ENCODE data around the gene ARHGEF10L. TPM values are rescaled to one million over a fixed set of nuclear protein-coding genes. Genes with fewer than 3 reads are reported as not detected.
A peak's percentile ranks its signal among the peaks of the same experiment; 100 is the strongest.

The ARHGEF10L gene
- total RNA-seq, 1 donor from 2014 or later = 57.9 TPM

DNA sequence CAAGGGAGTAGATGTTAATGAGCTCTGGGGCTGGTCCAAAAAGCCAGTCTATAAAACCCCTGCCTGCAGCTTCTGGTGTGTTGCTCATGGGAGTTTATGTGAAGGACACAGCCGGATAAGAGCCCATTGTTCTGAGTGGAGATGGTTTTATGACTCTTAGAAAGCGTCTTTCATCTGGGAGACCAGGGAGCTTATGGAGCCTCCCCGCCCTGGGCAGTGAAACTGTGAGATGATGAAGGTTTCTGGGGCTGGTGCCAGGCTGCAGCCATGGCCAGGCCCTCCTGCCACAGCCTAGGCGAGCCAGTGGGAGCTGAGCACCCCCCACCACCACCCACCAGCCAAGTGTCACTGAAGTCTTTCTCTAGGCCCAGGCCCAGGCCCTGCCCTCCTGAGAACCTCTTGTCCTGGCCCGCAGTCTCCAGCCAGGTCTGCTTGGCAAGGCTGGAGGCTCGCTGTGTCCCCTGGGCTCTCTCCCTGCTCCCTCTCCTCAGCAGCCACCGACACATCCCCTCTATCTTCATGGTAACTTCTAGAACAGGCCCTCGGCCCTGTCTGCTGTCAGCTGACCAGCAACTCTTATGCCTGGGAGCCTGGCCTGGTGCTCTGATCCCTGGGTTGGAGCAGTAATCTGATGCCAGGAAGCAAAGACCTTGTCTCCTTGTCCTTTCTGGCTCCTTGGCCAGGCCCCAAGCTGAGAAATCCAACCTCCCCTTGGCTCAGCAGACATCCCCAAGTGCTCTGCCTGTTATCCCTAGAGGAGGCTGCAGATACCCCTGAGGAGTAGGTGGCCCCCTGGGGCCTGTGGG lies 7.6 kb upstream of the ARHGEF10L start:
- TF ChIP-seq, protein P1, sequence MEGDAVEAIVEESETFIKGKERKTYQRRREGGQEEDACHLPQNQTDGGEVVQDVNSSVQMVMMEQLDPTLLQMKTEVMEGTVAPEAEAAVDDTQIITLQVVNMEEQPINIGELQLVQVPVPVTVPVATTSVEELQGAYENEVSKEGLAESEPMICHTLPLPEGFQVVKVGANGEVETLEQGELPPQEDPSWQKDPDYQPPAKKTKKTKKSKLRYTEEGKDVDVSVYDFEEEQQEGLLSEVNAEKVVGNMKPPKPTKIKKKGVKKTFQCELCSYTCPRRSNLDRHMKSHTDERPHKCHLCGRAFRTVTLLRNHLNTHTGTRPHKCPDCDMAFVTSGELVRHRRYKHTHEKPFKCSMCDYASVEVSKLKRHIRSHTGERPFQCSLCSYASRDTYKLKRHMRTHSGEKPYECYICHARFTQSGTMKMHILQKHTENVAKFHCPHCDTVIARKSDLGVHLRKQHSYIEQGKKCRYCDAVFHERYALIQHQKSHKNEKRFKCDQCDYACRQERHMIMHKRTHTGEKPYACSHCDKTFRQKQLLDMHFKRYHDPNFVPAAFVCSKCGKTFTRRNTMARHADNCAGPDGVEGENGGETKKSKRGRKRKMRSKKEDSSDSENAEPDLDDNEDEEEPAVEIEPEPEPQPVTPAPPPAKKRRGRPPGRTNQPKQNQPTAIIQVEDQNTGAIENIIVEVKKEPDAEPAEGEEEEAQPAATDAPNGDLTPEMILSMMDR (IDR thresholded peaks at IDR 0.05) = no peak
- H3K36me3 ChIP-seq = no peaks in the 10 kb centered on the region
- DNase-seq (no peak), ATAC-seq (peak; percentile 40 to 44)
- no peaks in the 10 kb centered on the region for H3K9me3 ChIP-seq
- H3K4me1 ChIP-seq = no peaks in the 10 kb centered on the region
- peaks cover 3% of the 10 kb centered on the region for H3K27me3 ChIP-seq (ENCODE audit: low read depth)
- intact Hi-C loops (cut with DNase I) = no loop called here
- peak overlapping the region; percentile 18 for H3K27ac ChIP-seq
- H3K4me3 ChIP-seq = no peak overlapping the region

DNA sequence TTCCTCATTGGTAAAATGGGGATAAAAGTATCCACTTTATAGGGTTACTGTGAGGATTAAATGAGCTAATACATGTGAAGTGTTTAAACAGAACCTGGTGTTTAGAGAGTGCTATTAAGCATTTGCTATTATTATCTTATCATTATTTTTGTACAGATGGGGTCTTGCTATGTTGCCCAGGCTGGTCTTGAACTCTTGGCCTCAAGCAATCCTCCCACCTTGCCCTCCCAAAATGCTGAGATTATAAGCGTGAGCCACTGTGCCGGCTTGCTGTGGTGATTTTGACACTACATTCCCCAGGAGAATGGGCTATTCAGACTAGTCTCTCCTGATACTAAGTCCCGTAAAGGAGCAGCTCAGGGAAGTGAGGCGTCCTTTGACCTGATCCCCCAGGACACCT lies 6.3 kb upstream of the ARHGEF10L start:
- no peak overlapping the region for H3K27ac ChIP-seq
- TF ChIP-seq, protein P1 (IDR thresholded peaks at IDR 0.05) = no peak
- peaks cover 3% of the 10 kb centered on the region for H3K27me3 ChIP-seq (ENCODE audit: low read depth)
- ATAC-seq = no peak
- H3K4me3 ChIP-seq = no peak overlapping the region
- no peak for DNase-seq
- peaks cover 3% of the 10 kb centered on the region for H3K4me1 ChIP-seq
- intact Hi-C loops (cut with DNase I) = no loop called here
- no peaks in the 10 kb centered on the region for H3K9me3 ChIP-seq
- H3K36me3 ChIP-seq = no peaks in the 10 kb centered on the region

DNA sequence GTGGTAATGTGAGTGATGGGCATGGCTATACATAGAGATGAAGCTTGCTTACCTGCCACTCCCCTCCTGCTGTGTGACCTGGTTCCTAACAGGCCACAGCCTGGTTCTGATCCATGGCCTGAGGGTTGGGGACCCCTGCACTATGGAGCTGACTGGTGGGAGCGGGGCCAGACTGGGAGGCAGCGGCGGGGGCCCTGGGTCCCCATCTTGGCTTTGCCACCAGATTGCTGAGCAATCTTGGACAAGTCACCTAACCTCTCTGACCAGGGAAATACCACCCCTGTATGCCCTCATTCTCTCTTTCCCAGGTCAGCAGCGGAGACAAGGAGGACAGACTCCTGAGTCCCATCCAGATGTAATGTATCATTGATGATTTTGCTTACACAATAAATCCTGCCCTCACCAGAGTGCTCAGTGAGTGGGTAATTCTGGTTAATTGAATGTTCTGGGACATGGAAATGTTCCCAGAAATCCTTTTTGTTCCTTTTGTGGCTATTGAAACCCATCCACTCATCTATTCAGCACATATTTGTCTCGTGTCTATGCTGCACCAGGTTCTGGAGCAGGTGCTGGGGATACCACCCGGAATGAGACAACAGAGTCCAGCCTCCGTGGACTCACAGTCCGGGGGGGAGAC lies 4.1 kb upstream of the ARHGEF10L start:
- no peaks in the 10 kb centered on the region for H3K9me3 ChIP-seq
- H3K4me3 ChIP-seq = no peak overlapping the region
- intact Hi-C loops (cut with DNase I) = no loop called here
- H3K36me3 ChIP-seq = no peaks in the 10 kb centered on the region
- TF ChIP-seq, protein P1 (IDR thresholded peaks at IDR 0.05) = no peak
- peaks cover 16% of the 10 kb centered on the region for H3K4me1 ChIP-seq
- no peak for ATAC-seq
- peaks cover 14% of the 10 kb centered on the region for H3K27me3 ChIP-seq (ENCODE audit: low read depth)
- no peak for DNase-seq
- no peak overlapping the region for H3K27ac ChIP-seq

DNA sequence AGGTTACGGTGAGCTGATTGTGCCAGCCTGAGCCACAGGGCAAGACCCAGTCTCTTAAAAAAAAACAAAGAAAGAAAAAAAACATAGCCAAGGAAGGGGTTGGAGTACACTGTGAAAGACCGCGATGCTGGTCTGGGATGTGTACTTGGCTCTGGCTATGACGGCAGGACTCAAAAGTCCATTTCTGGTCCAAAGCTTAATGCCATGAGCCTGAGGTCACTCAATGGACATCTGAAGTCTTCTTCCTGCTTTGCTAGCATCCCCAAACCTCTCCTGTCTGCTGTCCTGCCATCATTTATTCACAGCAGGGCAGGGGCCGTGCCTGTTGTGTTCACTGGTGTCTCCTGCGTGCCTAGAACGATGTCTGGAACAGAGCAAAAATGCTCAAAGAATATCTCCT lies 1.5 kb upstream of the ARHGEF10L start:
- ATAC-seq (no peak), DNase-seq (no peak)
- intact Hi-C loops (cut with DNase I) = no loop called here
- TF ChIP-seq, protein P1 (IDR thresholded peaks at IDR 0.05) = no peak
- Histone ChIP-seq H3K27ac (no peak overlapping the region), H3K27me3 (ENCODE audit: low read depth) (peaks cover 21% of the 10 kb centered on the region), H3K9me3 (no peaks in the 10 kb centered on the region), H3K4me3 (no peak overlapping the region), H3K4me1 (peaks cover 30% of the 10 kb centered on the region), H3K36me3 (no peaks in the 10 kb centered on the region)

DNA sequence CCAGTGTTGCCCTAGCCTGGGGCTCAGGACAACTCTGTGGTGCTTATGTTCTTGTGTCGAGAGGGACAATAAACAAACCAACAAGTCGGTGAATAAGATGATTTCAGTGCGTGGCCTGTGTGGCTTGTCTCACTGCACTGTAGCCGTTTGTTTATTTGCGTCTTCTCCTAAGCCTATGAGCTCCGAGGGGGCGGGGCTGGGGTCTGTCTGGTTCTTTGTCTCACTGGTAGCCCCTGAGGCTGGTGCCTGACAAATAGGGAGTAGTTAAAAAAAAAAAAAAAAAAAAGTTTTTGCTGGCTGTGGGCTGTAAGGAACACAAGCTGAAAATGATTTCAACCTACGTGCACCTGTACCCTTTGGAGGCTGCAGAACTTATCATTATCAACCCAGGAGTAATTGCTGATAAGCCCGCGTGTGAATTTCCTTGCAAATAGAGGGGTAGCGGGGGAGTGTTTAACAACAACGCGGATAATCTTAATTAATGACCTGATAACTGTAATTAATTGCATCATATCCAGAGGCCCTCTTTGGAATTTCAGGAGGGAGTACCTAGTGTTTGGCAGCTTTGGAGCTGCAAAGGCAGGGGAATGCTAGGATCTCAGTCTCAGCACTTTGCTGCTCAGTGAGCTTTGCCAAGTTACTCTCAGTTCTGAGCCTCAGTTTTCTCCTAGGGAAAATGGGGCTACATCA lies 925 bp upstream of the ARHGEF10L start:
- peak in 1 of 2 donors; percentile 42 for ATAC-seq
- TF ChIP-seq, protein P1 (IDR thresholded peaks at IDR 0.05) = no peak
- Histone ChIP-seq H3K9me3 (no peaks in the 10 kb centered on the region), H3K27ac (no peak overlapping the region), H3K4me3 (peak overlapping the region; percentile 46), H3K36me3 (no peaks in the 10 kb centered on the region), H3K4me1 (peaks cover 30% of the 10 kb centered on the region), H3K27me3 (ENCODE audit: low read depth) (peaks cover 21% of the 10 kb centered on the region)
- intact Hi-C loops (cut with DNase I) = no loop called here
- DNase-seq = no peak

All from lower lobe of right lung (tissue), 2 donors.